ENCODE results near the gene TBC1D2.

Gene TBC1D2

GRCh38 chr9:98157372-98157771 is 98.1 kb downstream of the TBC1D2 start:
- DNase-seq, result no peak

DNA sequence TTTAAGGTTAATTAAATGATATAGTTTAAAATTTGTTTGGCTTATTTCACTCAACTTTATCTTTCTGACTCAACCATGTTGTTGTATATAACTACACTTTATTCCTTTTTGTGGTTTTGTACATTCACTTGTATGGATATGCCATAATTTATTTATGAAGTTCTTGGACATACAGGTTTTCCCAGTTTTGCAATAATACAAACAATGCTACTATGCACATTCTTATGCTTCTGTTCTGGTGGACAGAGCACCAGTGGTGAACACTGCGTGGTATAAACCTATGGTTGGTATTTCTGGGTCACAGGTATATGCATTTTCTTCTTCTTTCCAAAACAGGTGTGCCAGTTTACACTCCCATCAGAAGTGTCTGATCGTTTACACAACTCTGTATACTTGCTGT is 100.8 kb downstream of the TBC1D2 start:
- no peak for DNase-seq

GRCh38 chr9:98152526-98152925 is 102.9 kb downstream of the TBC1D2 start:
- no peak for DNase-seq

GRCh38 chr9:98150721-98151120 is 104.7 kb downstream of the TBC1D2 start:
- no peak for DNase-seq

- DNase-seq, result no peak
Measured at GRCh38 chr9:98150164-98150563, 105.3 kb downstream of the TBC1D2 start.

DNA sequence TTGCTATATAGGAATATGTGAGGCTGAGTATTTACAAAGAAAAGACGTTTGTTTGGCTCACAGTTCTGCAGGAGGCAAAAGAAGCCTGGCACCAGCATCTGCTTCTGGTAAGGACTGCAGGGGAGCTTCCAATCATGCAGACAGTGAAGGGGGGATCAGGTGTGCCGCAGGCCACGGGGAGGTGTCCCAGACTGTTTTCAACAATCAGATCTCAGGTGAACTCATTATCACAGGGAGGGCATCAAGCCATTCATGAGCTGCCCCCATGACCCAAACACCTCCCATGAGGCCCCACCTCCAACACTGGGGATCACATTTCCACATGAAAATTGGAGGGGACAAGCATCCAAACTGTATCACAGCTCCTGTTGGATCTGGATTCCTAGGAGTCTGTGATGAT is 106.0 kb downstream of the TBC1D2 start:
- DNase-seq, result no peak

Measured in stimulated activated CD4-positive, alpha-beta T cell treated with anti-CD3 and anti-CD28 coated beads, Interleukin-4, amount 100 ng/mL, for 24 hours (primary cell).